Ascending aorta (tissue), 2 donors: Measurements from ENCODE around the gene TTC13. TPM values are rescaled to one million over a fixed set of nuclear protein-coding genes. Genes with fewer than 3 reads are reported as not detected.

Experiments
- DNase-seq, 2 donors: peaks; one replicate each; pipeline ENCODE4 v3.0.0-alpha.2; 2019; ENCODE audit warnings: low spot score in 2 of 2
- H3K27ac ChIP-seq, 2 donors: fragments of 200-600 bp; sonication (generic); one replicate each; pipeline ENCODE4 v1.5.1; 2016 to 2017; ENCODE audit warnings: mild to moderate bottlenecking in 1 of 2
- H3K27me3 ChIP-seq: fragments of 200-600 bp; sonication (generic); one replicate; pipeline ENCODE4 v1.5.1; 2017
- H3K36me3 ChIP-seq, 2 donors: fragments of 200-600 bp; sonication (generic); one replicate each; pipeline ENCODE4 v1.5.1; 2016
- H3K4me1 ChIP-seq, 2 donors: fragments of 200-600 bp; sonication (generic); one replicate each; pipeline ENCODE4 v1.5.1; 2016 to 2017; ENCODE audit warnings: mild to moderate bottlenecking in 1 of 2
- H3K4me3 ChIP-seq, 2 donors: fragments of 200-600 bp; sonication (generic); one replicate each; pipeline ENCODE4 v1.5.1; 2016 to 2017; ENCODE audit warnings: mild to moderate bottlenecking in 1 of 2
- H3K9me3 ChIP-seq, 2 donors: fragments of 200-600 bp; sonication (generic); one replicate each; pipeline ENCODE4 v1.5.1; 2016
- CTCF ChIP-seq, 3 experiments: fragments of 200-600 bp in 2 of 3; fragments of 450-650 bp in 1 of 3; sonication (generic) in 2 of 3; IDR thresholded peaks; one replicate each; pipeline ENCODE4 v1.5.1; 2016 to 2019; ENCODE audit warnings: antibody characterized with exemption in 3 of 3, mild to moderate bottlenecking in 1 of 3, moderate library complexity in 1 of 3
- intact Hi-C: fragments of 100-400 bp; cut with DNase I; formaldehyde crosslinking; loops from one replicate; pipeline ENCODE4 v1.15.1; 2023
- total RNA-seq: library from RNA; depleted of rRNA; stranded (reverse); fragments of >200 nt; gene quantifications from one replicate; pipeline ENCODE4 v1.1.0, GENCODE V29; 2016

TTC13 gene
- total RNA-seq, 1 donor from 2014 or later = 21.5 TPM

GRCh38 chr1:231021540-231022031 lies 42.9 kb upstream of the TTC13 start:
- no peaks in the 10 kb centered on the region for H3K4me1 ChIP-seq
- intact Hi-C loops = no loop called here
- no peaks in the 10 kb centered on the region for H3K27me3 ChIP-seq
- TF ChIP-seq CTCF (IDR thresholded peaks at IDR 0.05) = no peak
- H3K27ac ChIP-seq = no peak overlapping the region
- H3K9me3 ChIP-seq = no peaks in the 10 kb centered on the region
- no peaks in the 10 kb centered on the region for H3K36me3 ChIP-seq
- no peak overlapping the region for H3K4me3 ChIP-seq
- no peak for DNase-seq

GRCh38 chr1:231020816-231021215 lies 42.2 kb upstream of the TTC13 start:
- no peak for DNase-seq
- H3K4me3 ChIP-seq = no peak overlapping the region
- H3K36me3 ChIP-seq = no peaks in the 10 kb centered on the region
- H3K27me3 ChIP-seq = no peaks in the 10 kb centered on the region
- TF ChIP-seq CTCF (IDR thresholded peaks at IDR 0.05) = no peak
- no peak overlapping the region for H3K27ac ChIP-seq
- intact Hi-C loops = no loop called here
- H3K9me3 ChIP-seq = no peaks in the 10 kb centered on the region
- H3K4me1 ChIP-seq = no peaks in the 10 kb centered on the region

- Histone ChIP-seq H3K27ac (no peak overlapping the region), H3K9me3 (no peaks in the 10 kb centered on the region), H3K27me3 (no peaks in the 10 kb centered on the region), H3K4me3 (no peak overlapping the region), H3K36me3 (no peaks in the 10 kb centered on the region), H3K4me1 (no peaks in the 10 kb centered on the region)
- intact Hi-C loops = no loop called here
- DNase-seq = no peak
- no peak for TF ChIP-seq CTCF (IDR thresholded peaks at IDR 0.05)
These were observed 41.5 kb upstream of the TTC13 start for GRCh38 chr1:231020139-231020601.

- H3K27ac ChIP-seq = no peak overlapping the region
- TF ChIP-seq CTCF (IDR thresholded peaks at IDR 0.05) = no peak
- H3K9me3 ChIP-seq = no peaks in the 10 kb centered on the region
- no peaks in the 10 kb centered on the region for H3K36me3 ChIP-seq
- no peak for DNase-seq
- H3K4me1 ChIP-seq = no peaks in the 10 kb centered on the region
- H3K4me3 ChIP-seq = no peak overlapping the region
- no peaks in the 10 kb centered on the region for H3K27me3 ChIP-seq
- intact Hi-C loops = no loop called here
These were observed 41.0 kb upstream of the TTC13 start for GRCh38 chr1:231019711-231020110.

GRCh38 chr1:231016966-231017365 lies 38.3 kb upstream of the TTC13 start:
- H3K4me3 ChIP-seq = no peak overlapping the region
- DNase-seq = no peak
- no peaks in the 10 kb centered on the region for H3K9me3 ChIP-seq
- no peak overlapping the region for H3K27ac ChIP-seq
- H3K4me1 ChIP-seq = no peaks in the 10 kb centered on the region
- no peak for TF ChIP-seq CTCF (IDR thresholded peaks at IDR 0.05)
- intact Hi-C loops = no loop called here
- no peaks in the 10 kb centered on the region for H3K27me3 ChIP-seq
- no peaks in the 10 kb centered on the region for H3K36me3 ChIP-seq

- no peaks in the 10 kb centered on the region for H3K4me1 ChIP-seq
- H3K4me3 ChIP-seq = no peak overlapping the region
- H3K9me3 ChIP-seq = no peaks in the 10 kb centered on the region
- DNase-seq = no peak
- intact Hi-C loops = no loop called here
- no peaks in the 10 kb centered on the region for H3K27me3 ChIP-seq
- H3K27ac ChIP-seq = no peak overlapping the region
- TF ChIP-seq CTCF (IDR thresholded peaks at IDR 0.05) = no peak
- H3K36me3 ChIP-seq = no peaks in the 10 kb centered on the region
These were observed 37.6 kb upstream of the TTC13 start for GRCh38 chr1:231016234-231016633.
